Thyroid gland (tissue), 4 donors: ENCODE measurements around the gene WDR73.

Experiments
- CTCF ChIP-seq, 6 experiments: fragments of 200-600 bp in 3 of 6; fragments of 450-650 bp in 3 of 6; sonication (generic) in 3 of 6; IDR thresholded peaks; one replicate each; pipeline ENCODE4 v1.5.1; 2016 to 2019; ENCODE audit warnings: antibody characterized with exemption in 6 of 6, mild to moderate bottlenecking in 2 of 6, inconsistent platforms in 1 of 6, moderate library complexity in 1 of 6
- POLR2A ChIP-seq, 2 donors: fragments of 450-650 bp; IDR thresholded peaks; one replicate each; pipeline ENCODE4 v1.6.1; 2017; ENCODE audit warnings: antibody characterized with exemption in 2 of 2, mild to moderate bottlenecking in 2 of 2, moderate library complexity in 1 of 2

DNA sequence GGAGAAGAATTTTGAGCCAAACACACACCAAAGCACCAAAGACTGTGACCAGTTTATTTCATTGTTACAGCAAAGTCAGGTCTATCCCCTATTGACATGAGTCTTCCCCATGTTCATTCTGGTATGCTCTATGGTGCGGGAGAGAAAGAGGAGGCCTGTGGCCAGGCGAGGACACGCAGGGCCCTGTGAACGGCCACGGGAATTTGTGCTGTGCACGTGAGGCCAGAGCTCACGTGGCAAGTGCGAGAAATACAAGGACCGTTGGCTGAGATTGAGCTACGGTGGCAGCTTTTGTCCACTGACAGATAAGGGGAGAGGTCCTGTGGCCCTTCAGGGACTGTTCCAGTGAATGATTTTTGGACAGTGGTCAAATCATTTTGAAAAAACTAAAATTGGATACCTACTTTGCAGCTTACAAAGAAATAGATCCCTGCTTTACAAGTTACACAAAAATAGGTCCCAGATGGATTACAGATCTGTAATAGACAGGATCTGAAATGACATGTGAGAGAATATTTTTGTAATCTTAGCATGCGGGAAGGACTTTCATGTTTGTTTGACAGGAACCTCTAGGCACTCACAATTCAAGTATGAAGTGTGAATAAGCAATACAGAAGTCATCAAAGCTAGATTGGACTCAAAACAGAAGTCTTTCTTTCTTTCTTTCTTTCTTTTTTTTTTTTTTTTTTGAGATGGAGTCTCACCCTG lies 44.1 kb downstream of the WDR73 start:
- TF ChIP-seq CTCF (IDR thresholded peaks at IDR 0.05) (no peak), POLR2A (IDR thresholded peaks at IDR 0.05) (no peak)
